Mesenchymal stem cell (in vitro differentiated cells and primary cell): Measurements from ENCODE around the gene RPTOR. TPM values are rescaled to one million over a fixed set of nuclear protein-coding genes. Genes with fewer than 3 reads are reported as not detected.

Source experiments
- DNase-seq: peaks from one replicate; pipeline ENCODE4 v3.0.0-alpha.2; 2013
- H2AFZ ChIP-seq: one replicate; pipeline ENCODE4 v1.6.1; 2013; ENCODE audit warnings: low read depth, mild to moderate bottlenecking, control low read depth, inconsistent platforms, low read length, moderate library complexity
- H2AK5ac ChIP-seq: 2 replicates; pipeline ENCODE4 v1.6.1; 2013; ENCODE audit warnings: low read length, moderate library complexity, mild to moderate bottlenecking, inconsistent platforms; ENCODE audit not compliant: severe bottlenecking
- H2BK120ac ChIP-seq: one replicate; pipeline ENCODE4 v1.6.1; 2013; ENCODE audit warnings: low read depth, mild to moderate bottlenecking, inconsistent platforms, low read length, moderate library complexity
- H2BK12ac ChIP-seq, 2 experiments: one replicate each; pipeline ENCODE4 v1.6.1; 2013; ENCODE audit warnings: inconsistent platforms in 2 of 2, low read length in 2 of 2, mild to moderate bottlenecking in 2 of 2, moderate library complexity in 2 of 2, control low read depth in 1 of 2
- H2BK15ac ChIP-seq: one replicate; pipeline ENCODE4 v1.6.1; 2013; ENCODE audit warnings: mild to moderate bottlenecking, low read depth, inconsistent platforms; ENCODE audit not compliant: poor library complexity, severe bottlenecking
- H2BK5ac ChIP-seq: 2 replicates; pipeline ENCODE4 v1.6.1; 2013; ENCODE audit warnings: low read depth, mild to moderate bottlenecking, low read length, control low read depth, inconsistent platforms; ENCODE audit not compliant: poor library complexity, severe bottlenecking
- H3K14ac ChIP-seq, 2 experiments: one replicate each; pipeline ENCODE4 v1.6.1; 2013; ENCODE audit warnings: inconsistent platforms in 2 of 2, low read length in 2 of 2, control low read depth in 1 of 2, mild to moderate bottlenecking in 1 of 2, moderate library complexity in 1 of 2
- H3K18ac ChIP-seq, 2 experiments: one replicate each; pipeline ENCODE4 v1.6.1; 2013; ENCODE audit warnings: inconsistent platforms in 2 of 2, low read length in 2 of 2, control low read depth in 1 of 2, low read depth in 1 of 2, mild to moderate bottlenecking in 1 of 2
- H3K23ac ChIP-seq, 2 experiments: one replicate each; pipeline ENCODE4 v1.6.1; 2013; ENCODE audit warnings: inconsistent platforms in 2 of 2, low read length in 2 of 2, mild to moderate bottlenecking in 2 of 2, moderate library complexity in 2 of 2, control low read depth in 1 of 2
- H3K27ac ChIP-seq: 2 replicates; pipeline ENCODE4 v1.5.1; 2013; ENCODE audit warnings: mild to moderate bottlenecking, moderate library complexity, low read length, control low read depth, inconsistent platforms; ENCODE audit not compliant: poor library complexity, severe bottlenecking
- H3K27me3 ChIP-seq, 2 experiments: 2 replicates each; pipeline versions ENCODE4 v1.6.1 to v1.7.0; 2013; ENCODE audit warnings: low read length in 2 of 2, mild to moderate bottlenecking in 2 of 2, moderate library complexity in 2 of 2, control low read depth in 1 of 2, inconsistent platforms in 1 of 2; ENCODE audit not compliant: control insufficient read depth in 1 of 2, insufficient read depth in 1 of 2
- H3K36me3 ChIP-seq, 2 experiments: 2 replicates each; pipeline versions ENCODE4 v1.6.1 to v1.7.0; 2013; ENCODE audit warnings: low read length in 2 of 2, control low read depth in 1 of 2, inconsistent platforms in 1 of 2, low read depth in 1 of 2, mild to moderate bottlenecking in 1 of 2; ENCODE audit not compliant: insufficient read depth in 2 of 2, control insufficient read depth in 1 of 2
- H3K4ac ChIP-seq, 2 experiments: one replicate each; pipeline ENCODE4 v1.6.1; 2013; ENCODE audit warnings: inconsistent platforms in 2 of 2, low read length in 2 of 2, mild to moderate bottlenecking in 2 of 2, moderate library complexity in 2 of 2, control low read depth in 1 of 2, low read depth in 1 of 2
- H3K4me1 ChIP-seq: 2 replicates; pipeline ENCODE4 v1.6.1; 2013; ENCODE audit warnings: low read depth, low read length, control low read depth; ENCODE audit not compliant: control insufficient read depth, insufficient read depth
- H3K4me2 ChIP-seq: 2 replicates; pipeline ENCODE4 v1.6.1; 2013; ENCODE audit warnings: low read length, mild to moderate bottlenecking, inconsistent platforms; ENCODE audit not compliant: poor library complexity, severe bottlenecking
- H3K4me3 ChIP-seq, 2 experiments: 2 replicates each; pipeline versions ENCODE4 v1.5.1 to v1.7.0; 2013; ENCODE audit warnings: low read length in 2 of 2, mild to moderate bottlenecking in 2 of 2, control low read depth in 1 of 2, low read depth in 1 of 2; ENCODE audit not compliant: insufficient read depth in 1 of 2
- H3K79me1 ChIP-seq: replicated peaks from 2 replicates; pipeline ENCODE4 v1.6.1; 2013; ENCODE audit warnings: mild to moderate bottlenecking, control low read depth, low read length, inconsistent platforms; ENCODE audit not compliant: poor library complexity, severe bottlenecking
- H3K9ac ChIP-seq: 2 replicates; pipeline ENCODE4 v1.7.0; 2013; ENCODE audit warnings: mild to moderate bottlenecking, low read length, moderate library complexity
- H3K9me3 ChIP-seq: 2 replicates; pipeline ENCODE4 v1.7.0; 2013; ENCODE audit warnings: mild to moderate bottlenecking, low read length; ENCODE audit not compliant: control insufficient read depth
- H4K8ac ChIP-seq: one replicate; pipeline ENCODE4 v1.6.1; 2013; ENCODE audit warnings: inconsistent platforms, mild to moderate bottlenecking, low read length, moderate library complexity
- H4K91ac ChIP-seq: one replicate; pipeline ENCODE4 v1.6.1; 2013; ENCODE audit warnings: mild to moderate bottlenecking, low read length, inconsistent platforms
- WGBS: methylation state at CpG from one replicate; pipeline ENCODE4 v1.1.7; 2013; ENCODE audit warnings: mixed read lengths; 5-methylcytosine and 5-hydroxymethylcytosine counted together
- small RNA-seq: library from polyadenylated mRNA; stranded (forward); fragments of <200 nt; extraction: miRNeasy Mini kit (QIAGEN cat#:217004); gene quantifications from one replicate; pipeline ENCODE3, GENCODE V24; 2013; ENCODE audit warnings: low read depth

RPTOR gene

DNA sequence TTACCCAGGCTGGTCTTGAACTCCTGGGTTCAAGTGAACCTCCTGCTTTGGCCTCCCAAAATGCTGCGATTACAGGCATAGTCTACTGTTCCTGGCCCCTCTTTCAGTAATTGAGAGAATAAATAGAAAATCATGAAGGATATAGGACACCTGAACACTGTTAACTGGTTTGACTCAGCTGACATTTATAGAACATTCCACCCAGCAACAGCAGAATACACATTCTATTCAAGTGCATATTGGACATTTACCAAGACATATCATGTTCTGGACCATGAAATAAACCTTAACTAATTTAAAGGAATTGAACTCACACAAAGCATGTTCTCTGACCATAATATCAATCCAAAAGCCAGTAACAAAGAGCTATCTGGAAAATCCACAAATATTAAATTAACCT lies 470.5 kb downstream of the RPTOR start:
- no peak overlapping the region for H3K9ac ChIP-seq
- no peak overlapping the region for H3K18ac ChIP-seq
- no peak overlapping the region for H2BK5ac ChIP-seq
- no peak overlapping the region for H3K4me2 ChIP-seq
- H2AK5ac ChIP-seq: no peak overlapping the region
- no peak overlapping the region for H3K4ac ChIP-seq
- H3K36me3 ChIP-seq: no peaks in the 10 kb centered on the region
- H3K79me1 ChIP-seq: no peaks in the 10 kb centered on the region
- peaks cover 16% of the 10 kb centered on the region for H3K9me3 ChIP-seq
- no peak overlapping the region for H3K27ac ChIP-seq
- no peak for DNase-seq
- H4K91ac ChIP-seq: no peak overlapping the region
- H3K14ac ChIP-seq: no peak overlapping the region
- no peak overlapping the region for H3K4me3 ChIP-seq
- peaks cover 5% of the 10 kb centered on the region for H3K4me1 ChIP-seq
- no peak overlapping the region for H2BK12ac ChIP-seq
- no peak overlapping the region for H2BK120ac ChIP-seq
- H4K8ac ChIP-seq: no peak overlapping the region
- no peak overlapping the region for H2AFZ ChIP-seq
- no peak overlapping the region for H3K23ac ChIP-seq
- no peak overlapping the region for H2BK15ac ChIP-seq
- H3K27me3 ChIP-seq: peaks cover 0 to 8% of the 10 kb centered on the region in 2 experiments
- 100% methylated on average over 1 of the region's 1 CpG for WGBS

Small RNAs within 50 kb of the gene (small RNA-seq; reads per million reads assigned to genes)
- gene AC120024.2 (not detected), gene AC120024.3 (not detected)
